ENCODE measurements around the gene RXRA. TPM values are rescaled to one million over a fixed set of nuclear protein-coding genes. Genes with fewer than 3 reads are reported as not detected.

Gene RXRA
- total RNA-seq, 1 experiment from 2014 or later: 29.9 TPM

- no peak overlapping the region for H3K9ac ChIP-seq (ENCODE audit: extremely low read depth, insufficient read length, low read length)
- Mint-ChIP-seq H3K4me1 (no peaks in the 10 kb centered on the region), H3K4me3 (no peak overlapping the region), H3K27me3 (ENCODE audit: low read depth) (no peaks in the 10 kb centered on the region), H3K36me3 (ENCODE audit: insufficient read depth in 1 of 3, low read depth in 3 of 3) (peaks cover 6 to 21% (median 6%) of the 10 kb centered on the region in 3 experiments; a peak in 6 of 7 replicates), H3K9me3 (no peaks in the 10 kb centered on the region), H3K27ac (no peak overlapping the region)
- no peaks in the 10 kb centered on the region for H3K27me3 ChIP-seq (ENCODE audit: insufficient read depth, low read length)
- H4K8ac ChIP-seq (replicated peaks; ENCODE audit: insufficient read length, low read depth, low read length): no peak overlapping the region
- no CpG with 5 or more reads among the region's 9 CpGs for WGBS (ENCODE audit: extremely low coverage, insufficient read length, low lambda C conversion rate)
- H2BK120ac ChIP-seq (ENCODE audit: low read depth, low read length, poor library complexity, severe bottlenecking): no peak overlapping the region
- H4K5ac ChIP-seq (ENCODE audit: insufficient read length, low read depth, low read length): no peak overlapping the region
- H2BK5ac ChIP-seq (ENCODE audit: insufficient read length, low read length): no peak overlapping the region
- H3K23ac ChIP-seq (ENCODE audit: insufficient read length, low read depth, low read length): no peak overlapping the region
- H2BK12ac ChIP-seq (ENCODE audit: insufficient read length, low read depth, low read length): no peak overlapping the region
- H3K4me1 ChIP-seq (ENCODE audit: insufficient read depth, low read length): no peaks in the 10 kb centered on the region
- no peaks in the 10 kb centered on the region for H3K23me2 ChIP-seq (ENCODE audit: insufficient read length, low read depth, low read length, poor library complexity, severe bottlenecking)
- H3K4ac ChIP-seq (ENCODE audit: low read depth, low read length): no peak overlapping the region
- no peak overlapping the region for H2AK5ac ChIP-seq (ENCODE audit: insufficient read length, low read length)
- no peak overlapping the region for H3K4me2 ChIP-seq (ENCODE audit: insufficient read depth, insufficient read length, low read length)
- no peaks in the 10 kb centered on the region for H3K9me3 ChIP-seq (ENCODE audit: control insufficient read depth, low read depth, low read length)
- H3K27ac ChIP-seq (ENCODE audit: insufficient read length, low read depth, low read length): no peak overlapping the region
- no peak overlapping the region for H2AFZ ChIP-seq (ENCODE audit: low read length)
- no peak overlapping the region for H2BK15ac ChIP-seq (ENCODE audit: low read depth, low read length)
- H3K56ac ChIP-seq (ENCODE audit: insufficient read length, low read depth, low read length): no peak overlapping the region
- no peak overlapping the region for H3K14ac ChIP-seq (ENCODE audit: insufficient read depth, low read length)
- no peak overlapping the region for H4K91ac ChIP-seq (ENCODE audit: insufficient read length, low read depth, low read length)
- no peaks in the 10 kb centered on the region for H3K79me1 ChIP-seq (ENCODE audit: insufficient read depth, low read depth, low read length, poor library complexity, severe bottlenecking)
- TF ChIP-seq CTCF (conservative IDR thresholded peaks at IDR 0.05): no peak
- no peak overlapping the region for H2BK20ac ChIP-seq (ENCODE audit: low read depth, low read length, poor library complexity, severe bottlenecking)
- no peak overlapping the region for H3T11ph ChIP-seq (ENCODE audit: low read length)
- DNase-seq: no peak
- no peaks in the 10 kb centered on the region for H3K79me2 ChIP-seq (ENCODE audit: insufficient read depth, low read length)
- no peaks in the 10 kb centered on the region for H4K20me1 ChIP-seq (ENCODE audit: control insufficient read depth, insufficient read depth, insufficient read length)
- H3K18ac ChIP-seq (ENCODE audit: insufficient read length, low read depth, low read length): no peak overlapping the region
Observed at GRCh38 chr9:134425401-134425800, 99.1 kb downstream of the RXRA start.
